ENCODE results near the gene ATP6V1E1.

DNA sequence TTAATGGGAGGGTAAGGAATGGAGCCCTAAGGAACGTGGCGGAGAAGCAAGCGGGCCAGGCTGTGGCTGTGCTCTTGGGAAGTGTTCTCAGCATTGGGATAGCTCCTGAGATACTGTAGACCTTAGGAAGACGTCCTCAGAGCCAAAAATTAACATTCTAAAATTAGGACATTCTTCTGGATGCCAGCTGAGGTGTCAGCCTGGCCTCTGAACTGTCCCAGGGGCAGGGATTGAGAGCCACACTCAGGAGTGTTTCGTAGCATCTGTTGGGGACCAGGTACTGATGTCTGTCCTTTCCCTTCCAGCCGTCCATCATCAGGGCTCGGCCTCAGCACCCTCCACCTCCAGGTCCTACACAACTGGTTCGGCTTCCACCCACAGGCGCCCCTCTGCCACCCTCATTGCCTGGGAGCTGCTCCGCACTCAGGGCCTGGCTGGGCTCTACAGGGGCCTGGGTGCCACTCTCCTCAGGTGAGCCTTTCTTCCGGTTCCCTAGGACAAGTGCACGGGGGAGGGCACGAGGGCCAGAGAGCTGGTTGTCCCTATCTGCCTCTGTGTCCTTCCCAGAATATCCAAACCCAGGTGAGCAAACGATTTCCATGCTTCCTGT is 41.6 kb downstream of the ATP6V1E1 start:
- TF ChIP-seq EZH2 (IDR thresholded peaks at IDR 0.05) (no peak), POLR2AphosphoS5 (IDR thresholded peaks at IDR 0.05; ENCODE audit: borderline replicate concordance, low read depth, low read length) (no peak), FOXP2 (optimal IDR thresholded peaks at IDR 0.05; ENCODE audit: control extremely low read depth, extremely low read length, insufficient read depth) (no peak)
